DMS79 treated with DMSO at 0.1 percent for 48 hours (cell line): ENCODE data around the gene HPS3.
"Not testable (repeated sequence)": the region's sequence is repeated elsewhere in the genome, so short reads cannot be mapped to it uniquely, and the experiment has no call there.

ENCODE experiments used
- DNase-seq: peaks from one replicate; lab custom pipeline; 2025; lab: John Stamatoyannopoulos, UW

Gene HPS3, protein sequence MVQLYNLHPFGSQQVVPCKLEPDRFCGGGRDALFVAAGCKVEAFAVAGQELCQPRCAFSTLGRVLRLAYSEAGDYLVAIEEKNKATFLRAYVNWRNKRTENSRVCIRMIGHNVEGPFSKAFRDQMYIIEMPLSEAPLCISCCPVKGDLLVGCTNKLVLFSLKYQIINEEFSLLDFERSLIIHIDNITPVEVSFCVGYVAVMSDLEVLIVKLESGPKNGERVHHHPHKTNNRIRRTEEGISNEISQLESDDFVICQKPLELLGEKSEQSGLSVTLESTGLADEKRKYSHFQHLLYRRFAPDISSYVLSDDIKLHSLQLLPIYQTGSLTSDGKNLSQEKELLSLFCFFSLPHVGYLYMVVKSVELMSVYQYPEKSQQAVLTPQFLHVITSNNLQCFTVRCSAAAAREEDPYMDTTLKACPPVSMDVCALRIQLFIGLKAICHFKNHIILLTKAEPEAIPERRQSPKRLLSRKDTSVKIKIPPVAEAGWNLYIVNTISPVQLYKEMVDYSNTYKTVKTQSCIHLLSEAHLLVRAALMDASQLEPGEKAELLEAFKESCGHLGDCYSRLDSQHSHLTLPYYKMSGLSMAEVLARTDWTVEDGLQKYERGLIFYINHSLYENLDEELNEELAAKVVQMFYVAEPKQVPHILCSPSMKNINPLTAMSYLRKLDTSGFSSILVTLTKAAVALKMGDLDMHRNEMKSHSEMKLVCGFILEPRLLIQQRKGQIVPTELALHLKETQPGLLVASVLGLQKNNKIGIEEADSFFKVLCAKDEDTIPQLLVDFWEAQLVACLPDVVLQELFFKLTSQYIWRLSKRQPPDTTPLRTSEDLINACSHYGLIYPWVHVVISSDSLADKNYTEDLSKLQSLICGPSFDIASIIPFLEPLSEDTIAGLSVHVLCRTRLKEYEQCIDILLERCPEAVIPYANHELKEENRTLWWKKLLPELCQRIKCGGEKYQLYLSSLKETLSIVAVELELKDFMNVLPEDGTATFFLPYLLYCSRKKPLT

DNA sequence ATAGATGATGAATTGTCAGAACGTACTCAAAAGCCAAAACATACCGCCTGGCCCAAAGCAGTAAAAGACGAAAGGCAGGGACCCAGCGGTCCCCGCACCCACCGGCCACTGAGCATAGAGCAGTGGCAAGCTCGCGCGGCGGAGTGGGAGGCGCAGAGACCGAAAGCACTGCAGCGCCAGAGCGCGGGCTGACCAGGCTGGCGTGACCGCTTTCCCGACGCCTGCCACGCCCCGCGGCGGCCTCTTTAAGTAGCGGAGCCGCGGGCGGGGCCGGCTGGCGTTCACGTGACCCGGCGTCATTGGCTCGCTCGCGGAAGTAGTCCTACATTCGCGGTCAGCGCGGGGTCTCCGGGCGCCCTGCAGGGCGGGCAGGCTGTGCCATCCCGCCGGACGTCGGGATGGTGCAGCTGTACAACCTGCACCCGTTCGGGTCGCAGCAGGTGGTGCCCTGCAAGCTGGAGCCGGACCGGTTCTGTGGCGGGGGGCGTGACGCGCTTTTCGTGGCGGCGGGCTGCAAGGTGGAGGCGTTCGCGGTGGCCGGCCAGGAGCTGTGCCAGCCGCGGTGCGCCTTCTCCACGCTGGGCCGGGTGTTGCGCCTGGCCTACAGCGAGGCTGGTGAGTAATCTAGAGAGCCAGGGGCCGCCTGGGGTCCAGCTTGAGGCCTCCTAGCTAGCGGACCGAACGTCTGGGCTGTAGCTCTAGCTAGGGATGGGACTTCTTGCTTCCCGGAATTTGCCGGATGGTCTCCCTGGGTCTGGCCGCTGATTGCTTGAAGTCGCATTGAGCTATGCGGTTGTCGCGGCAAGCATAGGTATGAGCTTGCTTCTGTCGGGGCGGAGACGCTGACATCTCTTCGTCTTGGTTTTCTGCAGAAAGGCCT, at the start of gene HPS3:
Gene HPS3, plus strand, starts transcription at position 313 of the 880 bp plus-strand sequence. Its CDS starts 86 bp downstream, at position 399.
- peak; percentile 84 for DNase-seq

DNA sequence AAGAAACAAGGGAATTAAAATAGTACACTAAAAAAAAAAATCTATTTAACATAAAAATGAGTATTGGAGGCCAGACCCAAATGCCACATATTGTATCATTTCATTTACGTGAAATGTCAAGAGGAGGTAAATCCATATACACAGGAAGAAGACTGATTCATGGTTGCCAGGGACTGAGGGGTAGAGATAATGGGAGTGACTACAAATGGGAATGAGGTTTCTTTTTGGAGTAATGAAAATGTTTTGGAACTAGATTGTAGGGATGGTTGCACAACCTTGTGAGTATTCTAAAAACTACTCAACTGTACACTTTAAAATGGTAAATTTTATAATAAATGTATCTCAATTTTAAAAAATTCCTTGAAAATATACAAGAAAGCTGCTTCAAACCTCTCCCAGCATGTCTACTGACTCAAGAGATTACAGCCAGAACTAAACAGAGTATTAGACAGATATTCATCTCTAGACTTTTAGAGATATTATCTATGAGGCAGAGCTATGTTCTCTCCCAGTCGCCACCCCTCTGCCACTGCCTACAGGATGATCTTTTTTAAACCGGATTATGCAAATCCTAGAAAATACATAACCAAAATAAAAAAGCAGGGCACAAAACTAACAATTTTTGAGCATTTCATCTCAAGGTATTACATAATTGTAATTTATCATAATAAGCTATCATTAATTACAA, 49.3 kb upstream of the HPS3 start:
- no peak for DNase-seq

DNA sequence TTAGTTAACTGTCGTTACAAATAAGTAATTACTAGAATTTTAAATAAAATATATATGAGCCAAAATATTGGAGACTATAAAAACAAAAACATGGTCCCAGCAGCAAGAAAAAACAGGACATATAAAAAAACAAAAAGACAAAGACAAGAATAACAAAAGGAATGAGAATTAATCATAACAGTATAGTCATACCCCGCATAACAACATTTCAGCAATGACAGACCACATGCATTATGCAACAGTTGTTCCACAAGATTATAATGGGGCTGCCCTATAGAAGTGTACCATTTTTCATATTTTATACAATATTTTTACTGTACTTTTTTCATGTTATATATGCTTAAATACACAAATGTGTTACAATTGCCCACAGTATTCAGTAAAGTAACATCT, 48.7 kb upstream of the HPS3 start:
- DNase-seq, result no peak

DNA sequence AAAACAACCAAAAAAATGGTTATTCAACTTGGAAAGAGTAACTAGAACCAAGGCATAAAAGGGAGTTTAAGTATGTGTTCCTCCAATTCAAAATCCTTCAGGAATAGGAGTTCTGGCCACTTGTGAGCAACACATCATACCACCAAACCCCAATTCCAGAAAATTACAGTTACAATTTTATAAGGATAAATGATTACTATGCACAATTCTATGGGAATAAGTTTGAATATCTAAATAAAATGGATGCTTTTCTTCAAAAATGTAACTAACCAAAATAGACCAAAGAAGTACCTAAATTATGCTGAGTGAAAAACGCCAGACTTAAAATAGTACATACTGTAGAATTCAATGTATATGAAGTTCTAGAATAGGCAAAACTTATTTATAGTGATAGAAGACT, 47.7 kb upstream of the HPS3 start:
- no peak for DNase-seq

DNA sequence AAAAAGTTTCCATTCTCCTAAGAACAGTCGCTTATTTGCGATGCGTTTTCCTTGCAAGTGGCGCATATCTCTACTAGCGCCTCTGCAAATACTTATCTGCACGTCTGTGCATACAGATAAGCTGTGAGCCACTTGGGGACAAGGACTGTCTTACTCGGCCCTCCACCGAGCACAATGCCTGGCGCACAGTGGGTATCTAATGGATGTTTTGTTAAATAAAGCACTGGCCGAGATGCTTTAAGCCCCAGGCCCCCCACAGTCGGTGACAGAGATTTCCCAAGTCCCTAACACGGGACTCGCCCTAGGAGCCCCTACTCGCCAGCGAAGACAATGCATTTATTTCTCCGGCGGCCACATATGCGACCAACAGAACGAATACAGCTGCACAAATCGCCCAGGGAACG, 43.6 kb upstream of the HPS3 start:
- DNase-seq, result peak; percentile 37

DNA sequence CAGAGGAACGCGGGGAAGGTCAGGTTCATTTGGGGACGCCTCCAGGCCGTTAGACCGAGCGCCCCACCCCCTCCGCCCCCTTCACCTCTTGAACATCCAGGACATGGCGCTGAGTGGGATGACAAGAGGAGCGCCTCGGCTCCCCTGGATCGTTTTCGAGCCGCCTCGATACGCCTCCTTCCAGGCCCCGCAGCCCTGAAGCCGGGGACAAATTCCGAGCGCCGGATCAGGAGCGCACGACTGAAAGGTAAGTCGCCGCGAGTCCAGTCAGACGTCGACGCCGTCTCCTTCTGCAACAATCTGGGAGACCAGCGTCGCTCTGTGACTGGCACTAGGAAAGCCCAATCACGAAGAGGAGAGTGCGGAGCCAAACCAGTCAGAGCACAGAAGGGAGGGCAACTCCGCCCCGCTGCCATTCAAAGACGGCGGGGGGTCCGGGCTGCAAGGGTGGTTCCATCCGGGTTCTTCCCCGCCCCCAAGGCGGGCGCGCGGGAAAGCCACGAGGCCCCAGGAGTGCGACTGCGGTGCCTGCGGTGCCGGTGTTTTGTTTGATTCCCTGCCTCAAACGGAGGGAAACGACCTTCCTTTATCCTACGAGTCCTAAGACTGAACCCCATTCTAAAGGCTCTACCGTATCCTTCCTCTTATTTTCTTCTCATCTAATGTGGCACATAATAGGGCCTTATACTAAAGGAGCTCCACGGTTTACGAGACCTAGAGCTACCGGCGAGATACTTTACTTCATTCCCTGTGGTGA, 43.0 kb upstream of the HPS3 start, which contains the start of gene HLTF:
Gene HLTF, minus strand, starts transcription at position 302 of the 757 bp plus-strand sequence. Its CDS starts 197 bp downstream, at position 105.
- peak; percentile 96 for DNase-seq

DNA sequence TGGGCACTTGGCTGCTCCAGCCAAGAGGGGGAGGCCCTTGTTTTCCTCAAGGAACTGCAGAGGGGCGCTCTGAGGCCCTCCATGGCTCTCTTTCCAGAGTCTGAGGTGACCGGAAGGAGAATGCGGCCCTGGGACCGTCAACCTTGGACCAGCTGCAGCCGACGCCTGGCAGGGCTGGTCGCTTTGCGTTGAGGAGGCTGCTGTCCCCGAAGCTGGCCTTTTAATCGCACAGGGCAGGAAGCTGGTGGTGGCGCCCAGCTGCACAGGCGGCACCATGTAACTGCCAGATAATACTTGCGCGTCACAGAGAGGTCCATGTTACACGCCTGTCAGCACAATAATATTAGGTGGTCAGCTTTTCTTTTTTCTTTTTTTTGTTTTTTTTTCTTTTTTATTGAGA, 42.2 kb upstream of the HPS3 start:
- DNase-seq, result no peak

DNA sequence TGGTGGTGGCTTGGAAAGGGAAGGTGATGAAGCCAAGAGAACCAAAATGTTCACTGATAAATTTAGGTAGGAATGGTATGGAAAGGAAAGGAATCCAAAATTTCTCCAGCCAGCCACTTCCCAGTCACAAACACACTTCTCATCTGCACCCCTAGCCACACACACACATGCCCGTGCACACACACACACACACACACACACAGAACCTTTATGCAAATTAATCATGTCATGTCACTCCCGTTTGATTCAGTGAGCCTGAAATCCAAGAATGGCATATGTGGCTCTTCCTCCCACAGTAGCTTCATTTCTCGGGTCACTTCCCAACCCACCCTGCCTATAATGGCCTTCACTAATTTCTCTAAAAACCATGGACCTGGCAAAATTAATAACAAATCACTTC, 40.0 kb upstream of the HPS3 start:
- no peak for DNase-seq

DNA sequence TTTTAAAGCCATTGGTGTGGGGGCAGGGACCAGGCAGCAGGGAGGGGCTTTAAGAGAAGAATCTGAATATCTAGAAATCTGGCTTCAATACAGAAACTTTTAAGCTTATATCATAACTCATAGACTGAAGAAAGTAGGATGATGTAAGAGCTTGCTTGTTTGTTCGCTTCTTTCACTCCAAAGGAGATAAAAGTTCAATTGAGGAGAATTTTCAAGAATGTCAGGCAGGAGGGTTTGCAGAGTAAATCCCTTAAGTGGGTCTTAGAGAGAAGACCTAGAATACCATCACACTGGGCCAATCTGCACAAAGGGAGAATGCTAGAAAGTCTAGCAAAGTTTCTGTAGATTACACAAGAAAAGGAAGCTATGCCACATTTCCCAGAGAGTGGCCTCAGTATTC, 39.0 kb upstream of the HPS3 start:
- DNase-seq, result no peak

DNA sequence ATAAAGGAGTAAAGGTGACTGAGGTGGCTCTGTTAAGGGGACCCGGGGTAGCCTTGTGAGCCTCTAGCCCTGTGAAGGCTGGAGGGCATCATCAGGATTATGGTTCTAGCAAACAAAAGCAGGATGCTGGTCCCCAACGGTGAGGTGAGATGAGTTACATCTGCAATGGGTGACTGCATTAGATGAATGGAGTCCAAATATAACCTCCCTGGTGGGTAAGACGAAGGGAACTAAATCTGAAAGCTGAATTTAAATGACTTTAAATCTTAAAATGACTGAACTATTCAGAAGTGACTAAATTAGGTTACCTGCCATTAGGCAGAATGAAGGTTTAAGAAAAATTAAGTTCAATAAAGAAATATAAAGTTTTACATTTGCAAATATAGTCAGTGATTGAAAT, 38.5 kb upstream of the HPS3 start:
- no peak for DNase-seq

DNA sequence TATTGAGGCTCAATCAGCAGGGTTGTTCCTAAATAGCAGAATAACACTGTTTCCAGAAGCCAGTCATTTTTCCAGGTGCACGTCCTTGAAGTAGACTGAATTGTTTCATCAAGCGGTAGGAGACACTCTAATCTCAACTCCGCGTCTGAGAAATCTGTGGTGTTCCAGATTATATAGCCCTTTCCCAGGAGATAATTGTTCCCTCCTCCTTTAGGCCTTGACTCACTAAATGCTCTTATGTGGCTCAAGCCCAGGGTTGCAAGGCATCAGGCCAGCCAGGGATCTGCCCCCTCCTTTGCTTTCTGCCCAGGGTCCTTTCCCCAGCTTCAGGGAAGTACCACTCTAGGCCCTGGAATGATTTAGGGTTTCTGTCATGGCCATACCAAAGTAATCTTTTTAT, 37.5 kb upstream of the HPS3 start:
- peak; percentile 84 for DNase-seq

DNA sequence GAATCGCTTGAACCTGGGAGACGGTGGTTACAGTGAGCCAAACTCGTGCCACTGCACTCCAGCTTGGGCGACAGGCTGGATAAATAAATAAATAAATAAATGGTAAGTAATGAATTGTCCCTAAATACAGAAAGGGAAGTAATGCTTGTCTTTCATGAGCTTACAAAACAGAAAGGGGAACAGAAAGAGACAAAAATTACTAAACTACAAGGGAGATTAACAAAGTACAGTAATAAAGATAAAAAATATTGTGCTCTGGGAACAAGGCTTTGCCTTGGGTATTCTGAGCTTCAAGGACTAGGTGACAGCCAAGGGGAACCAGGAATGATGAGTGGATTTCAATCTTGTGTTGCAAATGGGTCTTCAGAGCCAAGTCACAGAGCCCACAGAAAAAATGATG, 34.0 kb upstream of the HPS3 start:
- DNase-seq, result peak; percentile 89

DNA sequence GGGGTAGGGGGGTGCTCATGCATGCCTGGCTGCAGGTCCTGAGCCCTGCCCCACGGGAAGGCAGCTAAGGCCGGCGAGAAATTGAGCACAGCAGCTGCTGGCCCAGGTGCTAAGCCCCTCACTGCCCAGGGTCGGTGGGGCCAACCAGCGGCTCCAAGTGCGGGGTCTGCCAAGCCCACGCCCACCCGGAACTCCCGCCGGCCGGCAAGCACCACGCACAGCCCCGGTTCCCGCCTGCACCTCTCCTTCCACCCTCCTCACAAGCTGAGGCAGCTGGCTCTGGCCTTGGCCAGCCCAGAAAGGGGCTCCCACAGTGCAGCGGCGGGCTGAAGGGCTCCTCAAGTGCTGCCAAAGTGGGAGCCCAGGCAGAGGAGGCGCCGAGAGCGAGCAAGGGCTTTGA, 31.5 kb upstream of the HPS3 start:
- not testable (repeated sequence) for DNase-seq

DNA sequence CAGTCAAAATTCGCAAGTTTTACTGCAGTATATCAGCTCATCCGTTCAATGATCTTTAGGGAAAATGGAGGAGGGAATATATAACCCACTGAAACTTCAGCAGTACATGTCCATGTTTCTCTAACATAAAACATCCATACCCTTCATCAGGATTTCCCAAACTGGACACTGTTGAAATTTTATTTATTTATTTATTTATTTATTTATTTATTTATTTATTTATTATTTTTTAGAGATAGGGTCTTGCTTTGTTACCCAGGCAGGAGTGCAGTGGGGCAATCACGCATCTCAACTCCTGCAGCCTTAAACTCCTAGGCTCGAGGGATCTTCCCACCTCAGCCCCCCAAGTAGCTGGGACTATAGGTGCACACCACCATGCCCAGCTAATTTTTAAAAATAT, 28.3 kb upstream of the HPS3 start:
- DNase-seq, result no peak

DNA sequence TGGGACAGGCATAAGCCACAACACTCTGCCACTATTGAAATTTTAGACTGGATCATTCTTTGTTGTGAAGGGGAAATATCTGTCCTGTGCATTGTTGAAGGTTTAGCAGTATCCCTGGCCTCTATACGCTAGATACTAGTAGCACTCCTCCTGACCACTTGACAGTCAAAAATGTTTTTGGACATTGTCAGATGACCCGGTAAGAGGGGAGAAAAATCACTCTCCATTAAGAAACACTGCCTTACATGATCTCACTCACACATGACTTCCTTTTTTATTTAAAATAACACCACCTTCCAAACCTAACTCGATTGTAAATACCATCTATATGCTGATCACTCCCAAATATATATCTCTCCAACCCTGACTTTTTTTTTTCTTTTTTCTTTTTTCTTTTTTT, 27.8 kb upstream of the HPS3 start:
- DNase-seq, result no peak

DNA sequence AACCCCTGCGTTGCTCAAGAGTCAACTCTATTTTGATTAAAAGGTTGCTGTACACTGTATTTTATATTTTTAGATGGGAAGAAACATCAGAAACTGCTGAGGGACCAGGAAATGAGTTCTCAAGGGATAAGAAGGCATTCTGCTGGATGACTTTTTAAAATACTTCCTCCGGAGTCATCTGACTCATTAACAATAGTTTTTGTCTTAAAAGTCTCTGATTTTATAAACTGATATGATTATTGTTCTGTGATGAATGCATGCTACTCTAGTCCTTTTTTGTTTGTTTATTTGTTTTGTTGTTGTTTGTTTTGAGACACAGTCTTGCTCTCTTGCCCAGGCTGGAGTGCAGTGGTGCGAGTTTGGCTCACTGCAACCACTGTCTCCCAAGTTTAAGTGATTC, 25.0 kb upstream of the HPS3 start:
- no peak for DNase-seq

DNA sequence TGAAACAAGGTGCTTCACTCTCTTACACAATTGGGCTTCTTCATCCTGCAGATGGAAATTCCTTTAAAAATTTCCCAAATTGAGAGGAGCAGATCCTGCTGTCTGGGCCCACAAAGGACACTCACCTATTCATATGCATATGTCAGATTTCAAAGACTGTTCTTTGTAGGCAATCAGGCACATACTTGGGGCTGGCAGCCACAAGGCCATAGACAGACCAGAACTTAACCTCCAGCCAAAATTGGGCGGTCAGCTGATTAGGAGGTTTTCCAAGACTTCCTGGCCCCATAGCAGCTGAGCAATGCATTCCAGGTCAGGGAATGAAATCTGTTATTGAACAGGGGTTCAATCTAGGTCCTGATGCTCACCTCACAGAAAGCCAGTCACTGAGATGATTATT, 15.0 kb upstream of the HPS3 start:
- DNase-seq, result no peak

DNA sequence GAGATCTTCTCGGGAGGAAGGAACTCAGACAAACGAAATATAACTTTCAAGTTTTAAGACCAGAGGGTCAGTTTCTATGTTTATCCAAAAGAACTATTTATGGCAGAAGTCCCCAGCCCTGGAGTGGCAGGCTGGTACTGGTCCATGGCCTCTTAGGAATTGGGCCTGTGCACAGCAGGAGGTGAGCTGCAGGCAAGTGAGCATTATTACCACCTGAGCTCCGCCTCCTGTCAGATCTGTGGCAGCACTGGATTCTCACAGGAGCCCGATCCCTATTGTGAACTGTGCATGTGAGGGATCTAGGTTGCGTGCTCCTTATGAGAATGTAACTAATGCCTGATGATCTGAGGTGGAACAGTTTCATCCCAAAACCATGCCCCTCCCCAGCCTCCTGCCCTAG, 14.3 kb upstream of the HPS3 start:
- DNase-seq, result no peak

DNA sequence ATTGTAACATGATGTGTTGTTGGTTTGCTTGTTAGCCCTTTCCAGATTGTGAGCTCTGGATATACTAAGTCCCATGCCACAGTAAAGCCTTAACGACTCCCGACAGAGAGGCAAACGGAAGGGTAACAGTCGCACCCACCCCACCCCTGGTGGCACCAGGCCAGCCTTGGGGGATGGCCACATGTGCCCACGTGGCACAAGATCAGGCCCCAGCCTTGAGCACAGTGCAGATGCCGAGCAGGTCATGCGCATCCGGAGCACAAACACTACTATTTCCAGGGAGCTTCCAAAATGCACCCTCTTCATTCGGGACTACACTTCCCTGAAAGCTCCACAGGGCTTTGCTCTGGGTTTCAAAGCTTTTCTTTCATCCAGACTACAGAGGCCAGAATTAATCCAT, 10.7 kb upstream of the HPS3 start:
- DNase-seq, result no peak

DNA sequence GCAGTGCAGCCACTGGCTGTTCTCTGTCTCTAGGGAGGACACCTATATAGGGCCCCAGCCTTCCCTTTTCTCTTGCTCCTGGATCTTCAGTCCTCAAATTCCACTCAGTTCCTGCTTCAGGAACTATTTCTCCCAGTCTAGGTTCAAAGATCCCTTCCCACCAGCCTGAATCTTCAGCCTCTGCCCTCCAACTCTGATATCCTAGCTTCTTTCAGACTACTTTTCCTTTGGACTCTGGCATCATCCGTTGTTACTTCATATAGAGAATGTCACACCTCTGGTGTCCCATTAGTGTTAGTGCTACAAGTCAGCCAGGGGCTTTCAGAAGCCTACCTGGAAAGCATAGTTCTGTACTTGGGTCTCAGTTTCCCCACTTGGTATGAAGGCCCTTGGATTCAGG, 10.0 kb upstream of the HPS3 start:
- no peak for DNase-seq
